HG03565 (cell line): ENCODE results near the gene TRAPPC5.

Experiments
- ATAC-seq: cut with Tn5 transposase; IDR thresholded peaks from one replicate; pipeline ENCODE4 v1.9.1; 2021; ENCODE audit warnings: mild to moderate bottlenecking, moderate library complexity; ENCODE audit not compliant: unreplicated experiment

The TRAPPC5 gene

DNA sequence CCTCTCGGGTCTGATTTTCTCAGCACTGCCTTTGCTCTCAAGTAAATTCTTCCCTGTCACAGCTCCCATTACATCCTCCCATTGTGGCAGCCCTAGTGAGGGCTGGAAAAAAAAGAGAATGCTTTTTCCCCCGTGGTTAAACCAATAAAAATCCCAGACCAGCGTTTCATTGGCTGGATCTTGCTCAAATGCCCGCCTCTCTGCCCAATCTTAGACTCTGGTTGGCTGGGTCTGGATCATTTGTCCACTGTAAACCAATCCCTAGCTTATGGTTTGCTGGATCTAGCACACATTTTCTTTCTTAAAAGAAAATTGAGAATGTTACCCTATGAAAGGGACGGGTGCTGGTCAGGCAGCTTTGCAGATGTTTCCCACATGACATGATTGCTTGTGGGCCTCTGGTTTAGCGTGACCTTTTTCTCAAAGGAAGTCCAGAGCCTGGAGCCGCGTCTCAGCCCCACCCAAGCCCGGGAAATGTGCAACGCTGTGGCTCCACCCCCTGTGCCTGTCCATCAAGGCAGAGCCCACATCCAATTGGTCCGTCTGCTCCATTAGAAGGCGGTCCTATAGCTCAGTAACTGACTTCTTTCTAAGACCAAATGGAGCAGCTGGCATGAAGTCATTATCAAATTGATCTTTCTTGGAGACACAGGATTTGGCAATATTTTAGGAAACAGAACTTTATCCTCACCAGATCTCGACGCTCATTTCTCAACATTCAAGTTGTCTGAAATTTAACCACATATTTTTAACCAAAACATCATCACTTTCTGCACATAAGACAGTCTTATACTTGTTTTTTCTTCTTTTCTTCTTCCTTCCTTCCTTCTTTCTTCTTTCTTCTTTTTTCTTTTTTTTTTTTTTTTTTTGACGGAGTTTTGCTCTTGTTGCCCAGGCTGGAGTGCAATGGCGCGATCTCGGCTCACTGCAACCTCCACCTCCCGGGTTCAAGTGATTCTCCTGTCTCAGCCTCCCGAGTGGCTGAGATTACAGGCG, 6.3 kb upstream of the TRAPPC5 start:
- ATAC-seq = no peak

DNA sequence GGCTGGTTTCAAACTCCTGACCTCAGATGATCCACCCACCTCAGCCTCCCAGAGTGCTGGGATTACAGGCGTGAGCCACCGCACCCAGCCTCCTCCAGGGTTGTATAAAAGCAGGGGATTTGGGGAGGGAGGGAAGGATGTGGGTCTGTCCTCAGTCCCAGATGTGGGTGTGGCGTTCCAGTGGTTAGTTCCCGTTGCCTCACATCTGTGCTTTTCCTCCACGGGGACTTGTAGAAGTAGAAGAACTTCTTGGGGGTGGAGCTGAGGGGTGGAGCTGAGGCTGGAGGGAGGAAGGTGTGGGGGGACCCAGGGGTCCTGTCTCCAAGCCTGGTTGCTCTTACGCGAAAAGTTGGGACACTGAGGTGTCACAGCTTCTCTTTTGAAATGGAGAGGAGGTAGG, 4.3 kb upstream of the TRAPPC5 start:
- ATAC-seq = no peak

DNA sequence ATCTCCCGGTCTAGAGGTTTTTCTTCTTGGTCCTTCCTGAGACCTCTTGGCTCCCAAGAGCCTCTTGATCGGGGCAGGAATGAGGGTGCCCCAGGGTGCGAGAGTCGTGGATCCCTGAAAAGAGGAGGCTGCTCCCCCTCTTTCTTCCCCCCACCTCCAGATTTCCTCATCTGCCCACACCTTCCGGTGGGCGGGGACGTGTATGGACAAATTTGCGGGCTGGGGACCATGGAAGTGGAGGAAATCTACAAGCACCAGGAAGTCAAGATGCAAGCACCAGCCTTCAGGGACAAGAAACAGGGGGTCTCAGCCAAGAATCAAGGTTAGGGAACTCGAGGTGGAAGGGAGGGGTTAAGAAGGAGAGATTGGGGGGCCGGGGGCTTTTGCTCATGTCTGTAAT, 3.8 kb upstream of the TRAPPC5 start, which contains the start of gene MCEMP1:
MCEMP1 (plus strand) TSS at position 237 of the 400 bp plus-strand sequence; CDS start at position 268, 31 bp downstream.
- no peak for ATAC-seq

DNA sequence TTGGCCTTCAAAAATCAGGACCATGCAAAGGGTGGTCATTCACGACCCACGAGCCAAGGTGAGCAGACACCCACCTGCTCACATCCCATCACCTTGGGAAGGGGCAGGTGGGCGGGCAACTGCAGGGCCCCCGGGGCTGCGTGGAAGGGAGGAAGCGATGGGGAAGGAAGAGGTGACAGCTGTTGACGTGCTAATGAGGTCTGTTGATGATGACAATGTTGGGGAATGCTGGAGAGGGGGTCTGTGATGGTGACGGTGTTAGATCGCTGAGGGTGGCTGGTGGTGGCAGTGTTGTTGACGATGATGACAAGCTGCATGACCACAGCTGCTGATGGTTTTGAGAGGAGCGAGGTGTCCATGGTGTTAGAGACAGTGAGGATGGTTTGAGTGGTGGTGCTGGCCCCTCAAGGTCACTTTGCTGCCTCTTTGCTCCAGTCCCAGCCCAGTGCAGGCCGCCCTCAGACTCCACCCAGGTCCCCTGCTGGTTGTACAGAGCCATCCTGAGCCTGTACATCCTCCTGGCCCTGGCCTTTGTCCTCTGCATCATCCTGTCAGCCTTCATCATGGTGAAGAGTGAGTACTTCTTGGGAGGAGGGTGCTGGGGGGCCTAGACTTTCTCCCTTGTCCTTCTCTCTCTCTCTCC, 2.8 kb upstream of the TRAPPC5 start:
- ATAC-seq = no peak

DNA sequence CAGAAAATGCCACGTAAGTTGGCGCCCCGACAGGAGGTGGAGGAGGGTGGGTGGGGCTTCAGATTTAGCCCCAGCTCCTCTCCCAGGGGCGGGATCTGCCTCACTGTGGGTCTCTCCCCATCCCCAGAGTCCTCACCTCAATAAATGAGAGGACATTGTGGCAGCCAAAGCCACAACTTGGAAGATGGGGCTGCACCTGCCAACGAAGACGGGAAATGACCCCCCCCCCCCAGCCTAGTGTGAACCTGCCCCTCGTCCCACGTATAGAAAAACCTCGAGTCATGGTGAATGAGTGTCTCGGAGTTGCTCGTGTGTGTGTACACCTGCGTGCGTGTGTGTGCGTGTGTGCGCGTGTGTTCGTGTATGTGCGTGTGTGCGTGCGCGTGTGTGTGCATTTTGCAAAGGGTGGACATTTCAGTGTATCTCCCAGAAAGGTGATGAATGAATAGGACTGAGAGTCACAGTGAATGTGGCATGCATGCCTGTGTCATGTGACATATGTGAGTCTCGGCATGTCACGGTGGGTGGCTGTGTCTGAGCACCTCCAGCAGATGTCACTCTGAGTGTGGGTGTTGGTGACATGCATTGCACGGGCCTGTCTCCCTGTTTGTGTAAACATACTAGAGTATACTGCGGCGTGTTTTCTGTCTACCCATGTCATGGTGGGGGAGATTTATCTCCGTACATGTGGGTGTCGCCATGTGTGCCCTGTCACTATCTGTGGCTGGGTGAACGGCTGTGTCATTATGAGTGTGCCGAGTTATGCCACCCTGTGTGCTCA, 1.5 kb upstream of the TRAPPC5 start:
- ATAC-seq = peak; percentile 47

DNA sequence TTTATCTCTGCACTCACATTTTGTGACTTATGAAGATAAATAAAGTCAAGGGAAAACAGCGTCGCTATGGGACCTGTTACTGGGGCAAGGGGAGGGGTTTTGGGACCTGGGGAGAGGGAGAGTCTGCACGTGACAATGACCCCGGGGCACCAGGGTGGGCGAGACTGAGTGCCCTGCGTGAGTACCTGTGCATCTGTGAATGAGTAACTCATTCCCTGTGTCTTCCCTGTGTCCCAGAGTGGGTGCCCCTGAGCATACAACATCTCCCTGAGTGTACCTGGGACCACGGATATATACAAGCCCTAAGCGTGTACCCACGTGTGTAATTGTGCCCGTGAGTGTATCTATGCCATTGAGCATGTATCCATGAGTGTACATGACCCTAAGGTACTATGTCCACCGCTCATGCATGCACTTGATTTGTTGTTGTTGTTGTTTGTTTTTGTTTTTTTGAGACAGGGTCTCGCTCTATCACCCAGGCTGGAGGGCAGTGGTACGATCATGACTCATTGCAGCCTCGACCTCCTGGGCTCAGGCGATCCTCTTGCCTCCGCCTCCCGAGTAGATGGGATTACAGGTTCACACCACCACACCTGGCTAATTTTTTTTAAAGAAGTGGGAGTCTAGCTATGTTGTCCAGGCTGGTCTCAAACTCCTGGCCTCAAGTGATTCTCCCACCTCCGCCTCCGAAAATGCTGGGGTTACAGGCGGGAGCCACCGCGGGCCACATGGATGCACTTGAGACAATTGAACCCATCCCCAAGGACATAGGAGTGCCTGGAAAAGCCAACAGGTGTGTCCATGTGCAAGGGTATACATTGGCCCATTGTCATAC, 645 bp upstream of the TRAPPC5 start:
- no peak for ATAC-seq

DNA sequence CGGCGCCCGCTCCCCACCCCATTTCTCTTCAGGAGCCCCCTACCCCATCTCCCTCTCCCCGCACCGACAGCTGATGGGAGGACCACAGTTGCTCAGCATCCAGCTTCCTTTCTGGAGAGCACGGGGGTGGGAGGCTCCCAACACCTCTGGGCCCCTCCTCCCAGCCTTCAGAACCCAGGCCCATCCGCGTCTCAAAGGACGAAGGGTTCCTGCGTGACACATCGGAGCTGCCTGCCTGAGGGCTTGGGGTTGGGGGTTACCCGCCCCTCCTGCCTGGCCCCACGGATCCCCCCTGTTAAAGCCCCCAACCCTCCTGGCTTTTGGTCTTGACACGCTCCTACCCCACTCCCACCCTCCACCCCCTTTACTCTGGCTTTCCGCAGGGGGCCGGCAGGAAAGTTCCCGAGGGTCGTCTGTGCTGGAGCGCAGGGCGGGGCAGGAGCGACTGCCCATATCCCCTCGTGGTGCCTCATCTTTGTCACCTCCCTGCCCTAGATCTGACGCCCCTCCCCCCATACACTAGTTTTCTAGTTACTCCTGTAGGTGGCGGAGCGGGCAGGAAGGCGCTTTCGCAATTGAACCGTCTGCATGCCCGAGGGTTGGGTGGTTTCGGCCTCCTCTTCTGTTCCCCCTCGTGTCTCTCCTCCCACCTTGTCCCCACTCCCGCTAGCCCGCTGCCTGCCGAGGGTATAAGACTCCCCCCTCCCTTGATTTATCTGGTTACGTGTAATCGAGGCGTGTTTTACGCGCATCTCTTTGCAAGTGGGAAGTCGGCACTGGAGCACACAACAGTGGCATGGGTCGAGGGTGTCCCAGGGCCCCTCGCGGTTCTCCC, 924 bp downstream of the TRAPPC5 start:
- no peak for ATAC-seq

DNA sequence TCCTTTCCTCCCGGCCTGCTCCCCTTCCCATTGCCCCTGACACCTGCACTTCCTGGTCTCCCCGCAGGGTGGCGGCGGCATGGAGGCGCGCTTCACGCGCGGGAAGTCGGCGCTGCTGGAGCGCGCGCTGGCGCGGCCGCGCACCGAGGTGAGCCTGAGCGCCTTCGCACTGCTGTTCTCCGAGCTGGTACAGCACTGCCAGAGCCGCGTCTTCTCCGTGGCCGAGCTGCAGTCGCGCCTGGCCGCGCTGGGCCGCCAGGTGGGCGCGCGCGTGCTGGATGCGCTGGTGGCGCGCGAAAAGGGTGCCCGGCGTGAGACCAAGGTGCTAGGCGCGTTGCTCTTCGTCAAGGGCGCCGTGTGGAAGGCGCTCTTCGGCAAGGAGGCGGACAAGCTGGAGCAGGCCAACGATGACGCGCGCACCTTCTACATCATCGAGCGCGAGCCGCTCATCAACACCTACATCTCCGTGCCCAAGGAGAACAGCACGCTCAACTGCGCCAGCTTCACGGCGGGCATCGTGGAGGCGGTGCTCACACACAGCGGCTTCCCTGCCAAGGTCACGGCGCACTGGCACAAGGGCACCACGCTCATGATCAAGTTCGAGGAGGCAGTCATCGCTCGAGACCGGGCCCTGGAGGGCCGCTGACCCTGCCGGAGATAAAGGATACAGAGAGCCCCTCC, 1.7 kb downstream of the TRAPPC5 start:
- ATAC-seq = no peak

DNA sequence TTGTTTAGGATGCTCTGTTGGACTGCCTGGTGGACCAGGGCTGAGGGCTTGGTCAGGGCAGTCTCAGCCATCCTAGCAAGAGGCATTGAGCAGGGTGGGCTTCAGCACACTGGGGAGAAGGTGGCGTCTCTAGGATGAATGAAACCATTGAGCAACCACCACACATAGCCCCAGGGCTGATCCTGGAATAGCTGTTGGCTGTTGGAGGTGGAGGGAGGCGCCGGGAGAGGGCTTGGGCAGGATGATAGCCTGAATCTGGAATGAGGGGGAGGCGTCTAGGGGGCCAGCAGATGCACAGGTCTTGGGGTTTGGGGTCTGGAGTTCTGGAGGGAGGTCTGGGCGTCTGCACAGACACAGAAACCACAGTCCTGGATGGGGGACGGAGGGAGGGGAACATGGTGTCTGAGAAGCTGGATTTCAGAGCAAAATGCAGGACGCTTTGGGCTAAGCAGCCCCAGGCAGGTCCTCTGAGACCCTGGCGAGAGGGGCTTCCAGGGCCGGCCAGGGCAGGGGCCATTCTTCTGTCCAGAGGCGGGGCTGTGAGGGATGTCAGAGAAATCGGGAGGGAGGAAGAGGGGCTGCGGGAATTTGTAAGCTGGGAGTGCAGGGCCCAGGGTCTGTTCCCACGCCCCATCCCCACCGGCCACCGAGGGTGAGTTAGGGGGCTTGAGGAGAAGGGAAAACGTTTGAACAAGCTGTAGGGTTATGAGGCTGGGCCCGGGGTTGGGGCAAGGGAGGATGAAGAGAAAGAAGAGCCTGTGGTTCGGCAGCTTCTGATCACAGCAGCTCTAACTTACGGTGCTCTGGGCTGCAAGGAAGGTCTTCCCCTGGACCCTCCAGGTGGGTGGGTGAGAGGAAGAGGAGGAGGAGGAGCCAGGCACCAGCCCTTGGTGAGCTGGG, 5.2 kb downstream of the TRAPPC5 start:
- no peak for ATAC-seq

DNA sequence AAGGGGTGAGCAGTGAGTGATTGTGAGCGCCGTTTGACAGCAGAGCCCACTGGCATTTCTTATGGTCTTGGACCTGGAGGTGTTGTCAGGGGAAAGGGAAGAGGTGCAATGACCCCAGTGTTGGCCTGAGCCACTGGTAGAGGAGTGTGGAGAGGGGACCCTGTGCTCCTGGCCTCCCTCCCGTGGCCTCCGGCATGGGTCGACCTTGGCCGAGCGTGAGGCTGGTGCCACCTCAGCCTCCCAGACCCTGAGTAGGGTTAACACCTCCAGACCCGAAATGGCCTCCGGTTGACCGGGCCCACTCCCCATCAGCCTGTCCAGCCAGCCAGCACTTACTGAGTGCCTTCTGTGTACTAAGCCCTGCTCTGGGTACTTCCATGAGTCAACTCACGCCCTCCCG, 6.5 kb downstream of the TRAPPC5 start:
- ATAC-seq = no peak

DNA sequence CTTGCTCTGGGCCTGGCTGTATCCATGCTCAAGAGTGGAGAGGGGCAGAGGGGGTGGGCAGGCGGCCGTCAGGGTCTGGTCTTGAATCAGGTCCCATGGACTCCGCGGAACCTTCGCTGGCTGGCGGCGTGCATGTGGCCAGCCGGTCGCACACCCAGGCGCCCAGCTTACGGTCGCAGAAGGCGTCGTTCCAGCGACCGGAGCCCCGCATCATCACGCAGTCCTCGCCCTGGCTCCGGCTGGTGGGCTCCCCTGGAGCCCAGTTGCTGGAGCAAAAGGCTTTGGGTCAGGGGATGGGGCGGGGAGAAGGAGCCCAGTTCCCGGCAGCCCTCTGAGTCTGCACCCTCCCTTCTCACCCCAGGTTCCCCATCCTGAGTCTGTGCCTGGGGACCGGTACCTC, 8.5 kb downstream of the TRAPPC5 start:
- ATAC-seq = no peak

DNA sequence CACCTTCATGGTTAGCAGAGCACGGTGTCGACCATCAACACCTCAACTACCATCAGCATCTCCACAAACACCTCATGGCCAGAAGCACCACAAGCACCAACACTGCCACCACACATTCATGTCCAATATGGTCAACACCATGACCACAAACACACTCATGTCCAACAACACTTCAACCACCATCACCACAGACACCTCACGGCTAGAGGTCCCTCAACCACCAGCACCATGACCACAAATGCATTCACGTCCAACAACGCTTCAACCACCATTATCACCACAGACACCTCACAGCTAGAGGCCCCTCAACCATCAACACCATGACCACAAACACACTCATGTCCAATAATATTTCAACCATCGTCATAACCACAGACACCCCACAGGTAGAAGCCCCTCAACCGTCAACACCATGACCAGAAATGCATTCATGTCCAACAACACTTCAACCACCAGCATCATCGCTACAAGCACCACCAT, 10.2 kb downstream of the TRAPPC5 start:
- ATAC-seq = no peak

DNA sequence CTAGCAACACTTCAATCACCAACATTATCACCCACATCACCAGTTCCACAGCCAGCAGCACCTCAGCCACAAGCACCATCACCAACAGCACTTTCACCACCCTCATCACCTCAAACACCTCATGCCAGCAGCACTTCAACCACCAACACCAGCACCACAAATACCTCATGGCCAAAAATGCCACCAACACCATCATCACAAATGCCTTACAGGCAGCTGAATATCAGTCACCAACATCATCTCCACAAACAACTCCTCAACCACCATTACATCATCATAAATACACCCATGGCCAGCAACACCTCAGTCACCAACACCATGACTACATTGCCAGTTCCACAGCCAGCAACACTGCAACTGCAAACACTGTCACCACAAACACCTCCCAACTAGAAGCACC, 10.9 kb downstream of the TRAPPC5 start:
- ATAC-seq = no peak

DNA sequence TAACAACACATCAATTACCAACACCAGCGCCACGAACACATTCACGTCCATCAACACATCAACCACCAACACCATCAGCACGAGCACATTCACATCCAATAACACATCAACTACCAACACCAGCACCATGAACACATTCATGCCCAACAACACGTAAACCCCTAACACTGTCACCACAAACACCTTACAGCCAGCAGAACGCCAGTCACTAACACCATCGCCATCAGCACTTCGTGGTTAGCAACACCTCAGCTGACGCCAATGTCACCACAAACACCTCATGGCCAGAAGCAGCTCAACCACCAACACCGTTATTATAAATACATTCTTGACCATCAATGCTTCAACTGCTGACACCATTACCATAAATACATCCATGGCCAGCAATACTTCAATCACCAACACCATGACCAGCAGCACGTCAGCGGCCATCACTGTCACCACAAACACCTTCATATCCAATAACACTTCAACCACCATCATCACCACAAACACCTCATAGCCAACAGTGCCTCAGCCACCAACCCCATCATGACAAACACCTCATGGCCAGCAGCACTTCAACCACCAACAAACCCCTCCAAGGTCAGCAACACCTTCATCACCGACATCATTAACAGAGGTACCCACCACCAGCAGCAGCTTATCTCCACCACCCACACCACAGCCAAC, 11.9 kb downstream of the TRAPPC5 start:
- no peak for ATAC-seq

DNA sequence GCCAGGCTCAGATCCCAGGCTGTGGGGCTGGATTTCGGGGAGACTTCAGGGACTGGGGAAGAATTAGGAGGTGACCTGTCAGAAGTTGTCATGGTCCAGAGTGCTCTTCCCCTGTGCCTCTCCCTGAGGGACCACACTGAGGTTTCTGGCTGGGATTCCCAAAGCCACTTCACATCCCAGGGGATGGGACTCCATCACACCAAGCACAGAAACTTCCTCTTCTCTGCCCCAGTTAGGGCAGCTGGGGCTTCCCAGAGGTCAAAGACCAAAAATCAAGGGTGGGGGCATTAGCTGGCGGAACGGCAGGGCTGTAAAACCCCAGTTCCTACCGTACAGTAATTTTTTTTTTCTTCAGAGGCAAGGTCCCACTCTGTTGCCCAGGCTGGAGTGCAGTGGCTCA, 13.9 kb downstream of the TRAPPC5 start:
- no peak for ATAC-seq

DNA sequence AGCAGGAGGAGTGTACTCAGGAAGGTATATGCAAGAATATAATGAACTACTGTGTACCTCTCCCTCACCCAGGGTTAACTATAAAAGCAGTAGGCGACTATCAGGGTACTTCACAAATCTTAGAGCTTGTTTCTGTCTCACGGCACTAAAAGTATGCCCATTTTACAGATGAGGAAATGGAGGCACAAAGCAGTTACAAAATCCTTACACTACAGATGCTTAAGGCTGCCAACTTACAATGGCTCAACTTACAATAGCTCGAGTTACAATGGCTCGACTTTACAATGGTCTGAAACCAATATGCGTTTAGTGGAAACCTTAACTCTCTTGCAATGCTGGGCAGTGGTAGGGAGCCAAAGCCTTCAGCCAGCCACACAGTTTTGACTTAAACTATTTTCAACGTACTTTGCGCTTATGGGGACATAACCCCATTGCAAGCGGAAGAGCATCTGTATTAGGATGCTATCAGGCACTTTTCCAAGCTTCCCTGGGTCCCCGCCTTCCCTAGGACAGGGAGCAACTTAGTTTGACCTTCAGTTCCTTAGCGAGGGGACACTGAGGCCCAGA, 17.2 kb downstream of the TRAPPC5 start:
- ATAC-seq = no peak

DNA sequence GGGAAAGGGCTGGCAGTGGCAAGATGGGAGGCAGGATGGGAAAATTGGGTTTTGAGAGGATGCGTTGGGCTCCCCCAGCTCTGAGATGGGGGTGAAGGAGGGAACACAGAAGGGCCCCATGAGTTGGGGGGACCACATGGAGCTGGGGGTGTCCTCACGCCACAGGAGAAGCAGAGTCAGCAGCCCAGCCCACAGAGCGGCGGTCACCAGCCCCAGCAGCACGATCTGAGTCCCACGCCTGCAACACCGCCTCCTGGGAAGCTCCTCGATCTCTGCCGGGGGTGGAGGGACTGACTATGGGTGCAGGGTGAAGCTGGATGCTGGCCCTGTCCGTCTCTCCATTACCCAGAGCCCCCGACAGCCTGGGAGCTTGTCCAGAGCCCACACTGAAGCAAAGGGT, 17.9 kb downstream of the TRAPPC5 start:
- no peak for ATAC-seq
